IMR-90 (cell line): ENCODE data around the gene TBC1D9B. TPM values are rescaled to one million over a fixed set of nuclear protein-coding genes. Genes with fewer than 3 reads are reported as not detected.
A peak's percentile ranks its signal among the peaks of the same experiment; 100 is the strongest.

Experiments used
- ATAC-seq: fragments of 200-7000 bp; cut with Tn5 transposase; 2 replicates; pipeline ENCODE4 v1.9.1; 2020; ENCODE audit warnings: low read depth, mild to moderate bottlenecking, moderate library complexity
- BruUV-seq: library from RNA; stranded (reverse); fragments of 400-500 nt; replicated peaks from 2 replicates; lab custom pipeline; 2021; lab: Mats Ljungman, UMichigan
- CTCF ChIA-PET: fragments of 300-600 bp; formaldehyde crosslinking; extraction: SDS; loops from one replicate; lab custom pipeline; 2021; ENCODE audit warnings: antibody characterized with exemption; lab: Yijun Ruan, JAX
- POLR2A ChIA-PET: fragments of 300-600 bp; sonication (Branson Sonifier 250); formaldehyde crosslinking; loops from one replicate; lab custom pipeline; 2022; ENCODE audit warnings: antibody characterized with exemption; ENCODE audit not compliant: unreplicated experiment; lab: Charles Lee
- DNase-seq: peaks from one replicate; pipeline ENCODE4 v3.0.0; 2013
- H2AFZ ChIP-seq: replicated peaks from 2 replicates; pipeline ENCODE3; 2013; ENCODE audit warnings: low read length, mild to moderate bottlenecking; ENCODE audit not compliant: poor library complexity
- H2AK5ac ChIP-seq: 2 replicates; pipeline ENCODE4 v1.6.1; 2013; ENCODE audit warnings: low read depth, low read length, inconsistent platforms
- H2AK9ac ChIP-seq: replicated peaks from 2 replicates; pipeline ENCODE3; 2013; ENCODE audit warnings: mild to moderate bottlenecking, low read depth, low read length, moderate library complexity; ENCODE audit not compliant: poor library complexity
- H2BK120ac ChIP-seq: 2 replicates; pipeline ENCODE4 v1.6.1; 2013; ENCODE audit warnings: low read depth, low read length, inconsistent platforms
- H2BK15ac ChIP-seq: 3 replicates; pipeline ENCODE4 v1.6.1; 2013; ENCODE audit warnings: low read depth, low read length, inconsistent platforms
- H2BK20ac ChIP-seq: 2 replicates; pipeline ENCODE4 v1.6.1; 2013; ENCODE audit warnings: low read depth, mild to moderate bottlenecking, inconsistent platforms, low read length, moderate library complexity
- H2BK5ac ChIP-seq: 2 replicates; pipeline ENCODE4 v1.6.1; 2013; ENCODE audit warnings: mild to moderate bottlenecking, low read depth, low read length, inconsistent platforms; ENCODE audit not compliant: poor library complexity, severe bottlenecking
- H3K14ac ChIP-seq: replicated peaks from 2 replicates; pipeline ENCODE4 v1.6.1; 2013; ENCODE audit warnings: low read depth, low read length, inconsistent platforms
- H3K18ac ChIP-seq: 2 replicates; pipeline ENCODE4 v1.6.1; 2013; ENCODE audit warnings: low read depth, low read length, control low read depth
- H3K23ac ChIP-seq: 2 replicates; pipeline ENCODE4 v1.6.1; 2013; ENCODE audit warnings: low read depth, low read length, inconsistent platforms
- H3K27ac ChIP-seq: 2 replicates; pipeline ENCODE4 v1.5.1; 2013; ENCODE audit warnings: mild to moderate bottlenecking, control low read depth, low read length; ENCODE audit not compliant: insufficient read depth
- H3K27me3 ChIP-seq: 2 replicates; pipeline ENCODE4 v1.6.1; 2013; ENCODE audit warnings: low read length; ENCODE audit not compliant: control insufficient read depth, insufficient read depth
- H3K36me3 ChIP-seq: 2 replicates; pipeline ENCODE4 v1.6.1; 2013; ENCODE audit warnings: low read length, mixed read lengths; ENCODE audit not compliant: control insufficient read depth, insufficient read depth
- H3K4ac ChIP-seq: 2 replicates; pipeline ENCODE4 v1.6.1; 2013; ENCODE audit warnings: low read depth, low read length, inconsistent platforms
- H3K4me1 ChIP-seq: 2 replicates; pipeline ENCODE4 v1.6.1; 2013; ENCODE audit warnings: low read length, mixed read lengths; ENCODE audit not compliant: control insufficient read depth, insufficient read depth
- H3K4me2 ChIP-seq: 2 replicates; pipeline ENCODE4 v1.6.1; 2013; ENCODE audit warnings: low read depth, mild to moderate bottlenecking, control low read depth, low read length, moderate library complexity
- H3K4me3 ChIP-seq: 2 replicates; pipeline ENCODE4 v1.5.1; 2013; ENCODE audit warnings: low read depth, mild to moderate bottlenecking, control low read depth, low read length, moderate library complexity; ENCODE audit not compliant: insufficient read depth
- H3K56ac ChIP-seq: 2 replicates; pipeline ENCODE4 v1.6.1; 2013; ENCODE audit warnings: low read length, inconsistent platforms; ENCODE audit not compliant: insufficient read depth; ENCODE audit errors: extremely low read depth
- H3K79me1 ChIP-seq, 2 experiments: 2 replicates each; pipeline ENCODE4 v1.6.1; 2013; ENCODE audit warnings: low read length in 2 of 2, inconsistent platforms in 1 of 2, low read depth in 1 of 2
- H3K9ac ChIP-seq: 2 replicates; pipeline ENCODE4 v1.6.1; 2013; ENCODE audit warnings: low read depth, low read length, control low read depth
- H3K9me1 ChIP-seq: 2 replicates; pipeline ENCODE4 v1.6.1; 2013; ENCODE audit warnings: low read length, inconsistent platforms; ENCODE audit not compliant: insufficient read depth
- H3K9me3 ChIP-seq: 2 replicates; pipeline ENCODE4 v1.6.1; 2013; ENCODE audit warnings: low read length; ENCODE audit not compliant: control insufficient read depth, insufficient read depth
- H4K20me1 ChIP-seq: 2 replicates; pipeline ENCODE4 v1.6.1; 2013; ENCODE audit warnings: low read length, inconsistent platforms; ENCODE audit not compliant: insufficient read depth
- H4K5ac ChIP-seq: 2 replicates; pipeline ENCODE4 v1.6.1; 2013; ENCODE audit warnings: mild to moderate bottlenecking, low read depth, low read length, control low read depth
- H4K8ac ChIP-seq, 2 experiments: 2 replicates each; pipeline ENCODE4 v1.6.1; 2013; ENCODE audit warnings: low read depth in 2 of 2, low read length in 2 of 2, control low read depth in 1 of 2, inconsistent platforms in 1 of 2
- H4K91ac ChIP-seq: 2 replicates; pipeline ENCODE4 v1.6.1; 2013; ENCODE audit warnings: low read depth, low read length, inconsistent platforms; ENCODE audit not compliant: insufficient read depth
- BHLHE40 ChIP-seq: fragments of 150-350 bp; IDR thresholded peaks from 2 replicates; pipeline ENCODE4 v1.6.1; 2016; ENCODE audit warnings: mild to moderate bottlenecking, low read depth, low read length
- CTCF ChIP-seq: conservative IDR thresholded peaks from 2 replicates; pipeline ENCODE4 v1.5.1; 2012; ENCODE audit warnings: mild to moderate bottlenecking, low read depth, low read length, improper control_type of control experiment
- FOS ChIP-seq: fragments of 150-350 bp; IDR thresholded peaks from 2 replicates; pipeline ENCODE4 v1.6.1; 2016; ENCODE audit warnings: low read depth, low read length
- MAFK ChIP-seq: IDR thresholded peaks from 2 replicates; pipeline ENCODE4 v1.6.1; 2012; ENCODE audit warnings: low read depth, low read length, improper control_type of control experiment
- MAZ ChIP-seq: IDR thresholded peaks from 2 replicates; pipeline ENCODE4 v1.6.1; 2012; ENCODE audit warnings: low read depth, mild to moderate bottlenecking, low read length, improper control_type of control experiment, moderate library complexity, borderline replicate concordance
- MXI1 ChIP-seq: IDR thresholded peaks from 2 replicates; pipeline ENCODE4 v1.6.1; 2012; ENCODE audit warnings: low read depth, mild to moderate bottlenecking, low read length, moderate library complexity, borderline replicate concordance
- NFE2L2 ChIP-seq: fragments of 150-350 bp; IDR thresholded peaks from 2 replicates; pipeline ENCODE4 v1.6.1; 2016; ENCODE audit warnings: low read depth, mild to moderate bottlenecking, low read length
- POLR2A ChIP-seq: IDR thresholded peaks from 2 replicates; pipeline ENCODE4 v1.6.1; 2012; ENCODE audit warnings: mild to moderate bottlenecking, low read depth, low read length
- RAD21 ChIP-seq: IDR thresholded peaks from 2 replicates; pipeline ENCODE4 v1.6.1; 2012; ENCODE audit warnings: low read length, improper control_type of control experiment
- RFX5 ChIP-seq: IDR thresholded peaks from 2 replicates; pipeline ENCODE4 v1.8.0; 2012; ENCODE audit warnings: low read depth, mild to moderate bottlenecking, low read length, moderate library complexity
- USF2 ChIP-seq: fragments of 150-350 bp; IDR thresholded peaks from 2 replicates; pipeline ENCODE4 v1.6.1; 2017; ENCODE audit warnings: mild to moderate bottlenecking, antibody characterized with exemption, low read length, low read depth
- WGBS, 2 experiments: methylation state at CpG; one replicate each; pipeline versions ENCODE4 v1.1.5 to v1.1.7; 2013; ENCODE audit warnings: missing lambda C conversion rate in 2 of 2; ENCODE audit not compliant: insufficient read length in 1 of 2; ENCODE audit errors: extremely low coverage in 2 of 2; 5-methylcytosine and 5-hydroxymethylcytosine counted together
- dilution Hi-C: fragments of 300-500 bp; cut with HindIII; formaldehyde crosslinking; loops from one replicate; pipeline ENCODE4 v1.14.3; 2018; ENCODE audit warnings: low sequenced_read_pairs; ENCODE audit not compliant: unreplicated experiment
- in situ Hi-C: fragments of 300-500 bp; cut with MboI; formaldehyde crosslinking; loops from 3 replicates; pipeline ENCODE4 v1.14.3; 2019; ENCODE audit warnings: low sequenced_read_pairs, inconsistent platforms, mixed read lengths
- intact Hi-C: fragments of 100-400 bp; cut with micrococcal nuclease; formaldehyde crosslinking; loops from 2 replicates; pipeline ENCODE4 v1.10.0; 2022
- polyA plus RNA-seq, 3 experiments: library from polyadenylated mRNA; depleted of rRNA; stranded (reverse); fragments of >200 nt; gene quantifications; 2 replicates each; pipeline ENCODE4 v1.2.3, GENCODE V29; 2012; ENCODE audit warnings: low replicate concordance in 1 of 3
- total RNA-seq: library from RNA; depleted of rRNA; stranded (reverse); fragments of >200 nt; gene quantifications from 2 replicates; pipeline ENCODE4 v1.2.3, GENCODE V29; 2012

Gene TBC1D9B
- total and polyA plus RNA-seq, 2 of the 4 experiments (the other 2 are of a cell fraction) = 58.6 to 78.1 TPM

GRCh38 chr5:179829732-179830435 is 77.8 kb downstream of the TBC1D9B start:
- peaks cover 32 to 82% of the 10 kb centered on the region in 2 experiments for H3K79me1 ChIP-seq
- H3K27ac ChIP-seq = no peak overlapping the region
- TF ChIP-seq RFX5 = no peak
- no peak for TF ChIP-seq NFE2L2
- no peak for TF ChIP-seq RAD21
- TF ChIP-seq FOS = no peak
- no peak for TF ChIP-seq MAZ
- TF ChIP-seq MAFK = no peak
- TF ChIP-seq POLR2A = no peak
- TF ChIP-seq CTCF = no peak
- TF ChIP-seq BHLHE40 = no peak
- TF ChIP-seq USF2 = no peak
- TF ChIP-seq MXI1 = no peak
- no peak overlapping the region for H3K18ac ChIP-seq
- no peak overlapping the region for H3K14ac ChIP-seq
- H3K4me2 ChIP-seq = no peak overlapping the region
- no peak overlapping the region for H2BK20ac ChIP-seq
- intact Hi-C loops = no loop called here
- no TSS peak for BruUV-seq
- H2BK15ac ChIP-seq = no peak overlapping the region
- in situ Hi-C loops = no loop called here
- WGBS, 2 experiments = 100% methylated on average over 2 of the region's 7 CpGs; no CpG with 5 or more reads in 1 of the 2 experiments
- no peak overlapping the region for H2AK9ac ChIP-seq
- H2AK5ac ChIP-seq = no peak overlapping the region
- ATAC-seq (no peak), DNase-seq (no peak)
- no peak overlapping the region for H4K91ac ChIP-seq
- no peak overlapping the region for H4K8ac ChIP-seq
- POLR2A ChIA-PET = no interaction called here
- peaks cover 15% of the 10 kb centered on the region for H3K9me1 ChIP-seq
- H3K4me3 ChIP-seq = no peak overlapping the region
- H2BK5ac ChIP-seq = no peak overlapping the region
- H3K4me1 ChIP-seq = no peaks in the 10 kb centered on the region; the same call in 1 of the 2 replicates
- peak overlapping the region; percentile 58 for H2AFZ ChIP-seq
- H3K27me3 ChIP-seq = no peaks in the 10 kb centered on the region
- H3K23ac ChIP-seq = no peak overlapping the region
- no peak overlapping the region for H3K9ac ChIP-seq
- H2BK120ac ChIP-seq = no peak overlapping the region
- H3K56ac ChIP-seq = no peak overlapping the region
- dilution Hi-C loops = no loop called here
- peaks cover 87% of the 10 kb centered on the region for H4K20me1 ChIP-seq
- no peak overlapping the region for H4K5ac ChIP-seq
- CTCF ChIA-PET = no interaction called here
- H3K36me3 ChIP-seq = peaks cover 83% of the 10 kb centered on the region
- H3K4ac ChIP-seq = no peak overlapping the region
- no peaks in the 10 kb centered on the region for H3K9me3 ChIP-seq
